Loucy (cell line): ENCODE data around the gene RPL5.

Experiments
- CTCF ChIP-seq: fragments of 200-600 bp; sonication (generic); conservative IDR thresholded peaks from 2 replicates; pipeline ENCODE4 v1.5.1; 2014; ENCODE audit warnings: mild to moderate bottlenecking, antibody characterized with exemption, low read length
- EZH2phosphoT487 ChIP-seq: fragments of 200-600 bp; IDR thresholded peaks from 2 replicates; pipeline ENCODE4 v1.6.1; 2018; ENCODE audit warnings: antibody characterized with exemption, mild to moderate bottlenecking, moderate library complexity, borderline replicate concordance

GRCh38 chr1:92882819-92883218 is 51.0 kb downstream of the RPL5 start:
- TF ChIP-seq CTCF (no peak), EZH2phosphoT487 (no peak)
